ENCODE data around the gene ZFAND3.

DNA sequence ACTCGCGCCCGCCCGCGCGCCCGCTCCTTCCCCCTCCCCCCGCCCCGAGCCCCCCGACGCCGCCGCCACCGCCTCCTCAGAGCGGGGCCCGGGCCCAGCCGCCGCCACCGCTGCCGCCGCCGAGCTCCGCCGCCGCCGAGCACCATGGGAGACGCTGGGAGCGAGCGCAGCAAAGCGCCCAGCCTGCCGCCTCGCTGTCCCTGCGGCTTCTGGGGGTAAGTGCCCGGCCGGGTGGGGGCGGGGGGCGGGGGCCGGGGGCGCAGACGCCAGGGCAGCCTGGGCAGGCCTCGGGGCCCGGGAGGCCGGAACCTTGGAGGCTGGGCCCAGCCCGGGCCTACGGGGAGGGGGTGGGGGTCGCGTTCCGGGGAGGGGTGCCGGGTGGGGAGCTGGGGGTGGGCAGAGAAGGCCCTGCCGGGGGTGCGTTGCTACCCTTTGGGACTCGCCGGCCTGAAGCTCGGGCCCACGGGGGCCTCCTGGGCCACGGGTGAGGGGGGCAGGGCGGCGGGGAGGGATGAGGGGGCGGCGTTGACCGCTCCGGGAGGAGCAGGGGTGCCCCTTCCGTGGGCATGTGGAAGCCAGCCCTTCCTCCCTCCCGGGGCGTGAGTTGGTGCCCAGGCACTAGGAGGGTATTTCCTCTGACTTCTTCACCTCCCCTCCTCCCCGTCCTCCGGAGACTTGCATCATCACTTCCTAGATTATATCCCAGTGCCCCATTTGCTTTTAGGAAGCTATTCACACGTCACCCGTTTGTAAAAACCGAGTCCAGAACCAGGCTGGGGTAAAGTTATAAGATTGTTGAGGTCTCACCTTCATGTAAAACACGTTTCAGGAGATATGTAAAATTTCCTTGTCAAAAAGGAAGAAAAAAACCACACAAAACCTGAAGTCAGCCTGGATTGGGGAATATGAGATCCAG, 533 bp downstream of the ZFAND3 start:
- TF ChIP-seq CTCF (IDR thresholded peaks at IDR 0.05) (no peak), ZFX (IDR thresholded peaks at IDR 0.05; ENCODE audit: borderline replicate concordance) (no peak)
